Activated CD4-positive, alpha-beta T cell treated with anti-CD3 and anti-CD28 coated beads, Interleukin-2, amount 50 U/mL, for 48 hours (primary cell): ENCODE measurements around the gene NPIPB5.
"Not testable (repeated sequence)": the region's sequence is repeated elsewhere in the genome, so short reads cannot be mapped to it uniquely, and the experiment has no call there.

Source experiments
- DNase-seq, 2 experiments: peaks; one replicate each; pipeline ENCODE4 v3.0.0-alpha.2; 2020

Gene NPIPB5

GRCh38 chr16:22510591-22510990 lies at the start of gene NPIPB5:
NPIPB5 (plus strand) TSS chr16:22510891; CDS start chr16:22513802, 2,911 bp downstream.
- not testable (repeated sequence) for DNase-seq

- DNase-seq: not testable (repeated sequence)
These were observed 41.8 kb upstream of the NPIPB5 start for GRCh38 chr16:22468846-22469245.

- not testable (repeated sequence) for DNase-seq
These were observed 27.3 kb downstream of the NPIPB5 start for GRCh38 chr16:22537996-22538395.

DNA sequence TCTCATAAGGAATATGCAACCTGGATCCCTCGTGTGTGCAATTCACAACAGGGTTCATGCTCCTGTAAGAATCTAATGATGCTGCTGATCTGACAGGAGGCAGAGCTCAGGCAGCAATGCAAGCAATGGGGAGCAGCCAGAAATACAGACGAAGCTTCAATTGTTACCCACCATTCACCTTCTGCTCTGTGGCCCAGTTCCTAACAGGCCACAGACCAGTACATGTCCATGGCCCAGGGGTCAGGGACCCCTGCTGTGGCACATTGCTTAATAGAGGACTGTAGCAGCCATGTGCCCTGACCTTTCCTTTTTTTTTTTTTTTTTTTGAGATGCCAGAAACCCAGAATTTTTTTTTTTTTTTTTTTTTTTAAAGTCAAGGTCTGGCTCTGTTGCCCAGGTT lies 34.1 kb downstream of the NPIPB5 start:
- DNase-seq: not testable (repeated sequence)

GRCh38 chr16:22546630-22547029 lies 35.9 kb downstream of the NPIPB5 start:
- not testable (repeated sequence) for DNase-seq

GRCh38 chr16:22547170-22547765 lies 36.6 kb downstream of the NPIPB5 start:
- DNase-seq: not testable (repeated sequence)

- not testable (repeated sequence) for DNase-seq
These were observed 39.2 kb downstream of the NPIPB5 start for GRCh38 chr16:22549853-22550252.

DNA sequence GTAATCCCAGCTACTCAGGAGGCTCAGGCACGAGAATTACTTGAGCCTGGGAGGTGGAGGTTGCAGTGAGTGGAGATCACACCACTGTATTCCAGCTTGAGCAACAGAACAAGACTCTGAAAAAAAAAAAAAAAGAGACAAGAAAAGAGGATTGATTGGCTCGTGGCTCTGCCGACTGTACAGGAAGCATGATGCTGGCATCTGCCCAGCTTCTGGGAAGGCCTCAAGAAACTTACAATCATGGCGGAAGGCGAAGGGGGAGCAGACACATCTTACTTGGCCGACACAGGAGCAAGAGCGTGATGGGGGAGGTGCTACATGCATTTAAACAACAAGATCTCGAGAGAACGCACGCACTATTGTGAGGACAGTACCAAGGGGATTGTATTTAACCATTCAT lies 40.5 kb downstream of the NPIPB5 start:
- not testable (repeated sequence) for DNase-seq

DNA sequence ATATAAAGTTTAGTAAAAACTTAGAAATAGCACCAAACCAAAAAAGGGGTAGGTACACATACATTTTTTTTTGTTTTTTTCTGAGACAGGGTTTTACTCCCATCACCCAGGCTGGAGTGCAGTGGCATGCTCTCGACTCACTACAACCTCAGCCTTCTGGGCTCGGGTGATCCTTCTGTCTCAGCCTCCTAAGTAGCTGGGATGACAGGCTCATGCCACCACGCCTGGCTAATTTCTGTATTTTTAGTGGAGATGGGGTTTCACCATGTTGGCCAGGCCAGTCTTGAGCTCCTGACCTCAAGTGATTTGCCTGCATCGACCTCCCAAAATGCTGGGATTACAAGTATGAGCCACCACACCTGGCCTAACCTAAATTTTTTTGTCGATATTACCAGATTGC lies 41.0 kb downstream of the NPIPB5 start:
- DNase-seq: not testable (repeated sequence)

DNA sequence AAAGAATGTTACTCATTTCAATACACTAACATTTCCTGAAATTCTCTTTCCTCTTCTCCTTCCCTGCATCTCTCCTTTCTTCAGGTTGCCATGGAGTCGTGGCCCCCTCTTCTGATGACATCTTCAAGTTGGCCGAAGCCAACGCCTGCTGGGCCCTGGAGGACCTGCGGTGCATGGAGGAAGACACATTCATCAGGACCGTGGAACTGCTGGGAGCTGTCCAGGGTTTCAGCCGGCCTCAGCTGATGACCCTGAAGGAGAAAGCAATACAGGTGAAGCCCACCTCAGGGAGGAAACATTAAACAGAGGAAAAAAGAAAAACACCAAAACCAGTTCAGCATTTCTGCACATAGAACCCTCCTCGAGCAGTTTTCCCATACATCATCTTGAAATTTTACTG lies 46.1 kb downstream of the NPIPB5 start:
- not testable (repeated sequence) for DNase-seq
